HG03432 (cell line): ENCODE measurements around the gene MMP24.

ENCODE experiments used
- ATAC-seq: cut with Tn5 transposase; IDR thresholded peaks from one replicate; pipeline ENCODE4 v1.9.1; 2021; ENCODE audit warnings: mild to moderate bottlenecking, moderate library complexity; ENCODE audit not compliant: unreplicated experiment

MMP24 gene

GRCh38 chr20:35291654-35292503, 65.4 kb downstream of the MMP24 start, which contains the start of gene FAM83C:
Gene FAM83C (minus strand): TSS chr20:35292425. CDS start chr20:35292304, 121 bp downstream.
- ATAC-seq: no peak

- ATAC-seq: no peak
Observed at GRCh38 chr20:35292504-35293285, 66.2 kb downstream of the MMP24 start.

GRCh38 chr20:35293303-35294292, 67.1 kb downstream of the MMP24 start:
- no peak for ATAC-seq

GRCh38 chr20:35294293-35294685, 67.8 kb downstream of the MMP24 start:
- ATAC-seq: no peak

- no peak for ATAC-seq
Observed at GRCh38 chr20:35295058-35295457, 68.6 kb downstream of the MMP24 start.

GRCh38 chr20:35295674-35296073, 69.2 kb downstream of the MMP24 start:
- ATAC-seq: no peak

- ATAC-seq: no peak
Observed at GRCh38 chr20:35296101-35296554, 69.6 kb downstream of the MMP24 start.

- no peak for ATAC-seq
Observed at GRCh38 chr20:35297155-35297554, 70.7 kb downstream of the MMP24 start.

GRCh38 chr20:35297740-35298139, 71.2 kb downstream of the MMP24 start:
- ATAC-seq: no peak

GRCh38 chr20:35298264-35298663, 71.8 kb downstream of the MMP24 start:
- ATAC-seq: no peak

GRCh38 chr20:35299780-35300179, 73.3 kb downstream of the MMP24 start:
- no peak for ATAC-seq

- ATAC-seq: no peak
Observed at GRCh38 chr20:35300469-35301262, 74.2 kb downstream of the MMP24 start.

- no peak for ATAC-seq
Observed at GRCh38 chr20:35301426-35301825, 74.9 kb downstream of the MMP24 start.

- no peak for ATAC-seq
Observed at GRCh38 chr20:35302421-35303335, 76.2 kb downstream of the MMP24 start.

- no peak for ATAC-seq
Observed at GRCh38 chr20:35303382-35303734, 76.9 kb downstream of the MMP24 start.

GRCh38 chr20:35303735-35304491, 77.4 kb downstream of the MMP24 start:
- peak; percentile 60 for ATAC-seq

GRCh38 chr20:35304956-35305355, 78.5 kb downstream of the MMP24 start:
- no peak for ATAC-seq
